ENCODE measurements around the gene CEP112. TPM values are rescaled to one million over a fixed set of nuclear protein-coding genes. Genes with fewer than 3 reads are reported as not detected.
"Not testable (repeated sequence)": the region's sequence is repeated elsewhere in the genome, so short reads cannot be mapped to it uniquely, and the experiment has no call there.

CEP112 gene
- total and polyA plus RNA-seq, 4 donors = 5.9 to 32.9 (median 18.8) TPM

DNA sequence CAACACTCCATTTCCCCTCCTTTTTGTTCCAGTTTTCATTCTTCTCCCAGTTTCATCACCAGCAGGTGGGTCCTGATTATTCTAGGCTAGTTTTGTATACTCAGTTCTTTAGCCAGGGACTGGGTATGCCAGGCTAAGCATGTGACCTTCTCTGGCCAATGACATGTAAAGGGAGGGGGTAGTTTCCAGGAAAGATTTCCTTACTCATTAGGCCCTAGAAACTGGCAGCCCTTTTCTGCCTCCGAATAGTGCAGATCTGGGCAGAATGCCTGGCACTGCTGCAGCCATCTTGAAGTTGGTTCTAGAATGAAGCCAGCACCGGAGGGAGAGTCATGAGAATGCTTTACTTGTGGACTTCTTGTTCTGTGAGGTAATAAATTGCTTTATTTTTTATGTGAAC, 503.6 kb downstream of the CEP112 start:
- H3K4me3 ChIP-seq = no peak overlapping the region
- H3K27me3 ChIP-seq (ENCODE audit: control insufficient read depth in 3 of 3, insufficient read depth in 3 of 3, low read length in 2 of 3) = no peaks in the 10 kb centered on the region
- H3K27ac ChIP-seq (ENCODE audit: low read depth in 1 of 2, low read length in 1 of 2) = no peak overlapping the region
- H3K9ac ChIP-seq (ENCODE audit: insufficient read depth in 1 of 2, low read length in 2 of 2) = no peak overlapping the region
- peaks cover 0 to 7% (median 0%) of the 10 kb centered on the region in 5 donors for H3K4me1 ChIP-seq (ENCODE audit: control insufficient read depth in 5 of 5, insufficient read depth in 5 of 5, low read length in 5 of 5)
- no peak for DNase-seq
- ATAC-seq (ENCODE audit: insufficient read depth, low FRiP score) = no peak
- TF ChIP-seq, protein P1, sequence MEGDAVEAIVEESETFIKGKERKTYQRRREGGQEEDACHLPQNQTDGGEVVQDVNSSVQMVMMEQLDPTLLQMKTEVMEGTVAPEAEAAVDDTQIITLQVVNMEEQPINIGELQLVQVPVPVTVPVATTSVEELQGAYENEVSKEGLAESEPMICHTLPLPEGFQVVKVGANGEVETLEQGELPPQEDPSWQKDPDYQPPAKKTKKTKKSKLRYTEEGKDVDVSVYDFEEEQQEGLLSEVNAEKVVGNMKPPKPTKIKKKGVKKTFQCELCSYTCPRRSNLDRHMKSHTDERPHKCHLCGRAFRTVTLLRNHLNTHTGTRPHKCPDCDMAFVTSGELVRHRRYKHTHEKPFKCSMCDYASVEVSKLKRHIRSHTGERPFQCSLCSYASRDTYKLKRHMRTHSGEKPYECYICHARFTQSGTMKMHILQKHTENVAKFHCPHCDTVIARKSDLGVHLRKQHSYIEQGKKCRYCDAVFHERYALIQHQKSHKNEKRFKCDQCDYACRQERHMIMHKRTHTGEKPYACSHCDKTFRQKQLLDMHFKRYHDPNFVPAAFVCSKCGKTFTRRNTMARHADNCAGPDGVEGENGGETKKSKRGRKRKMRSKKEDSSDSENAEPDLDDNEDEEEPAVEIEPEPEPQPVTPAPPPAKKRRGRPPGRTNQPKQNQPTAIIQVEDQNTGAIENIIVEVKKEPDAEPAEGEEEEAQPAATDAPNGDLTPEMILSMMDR (IDR thresholded peaks at IDR 0.05; ENCODE audit: control extremely low read depth, extremely low read depth) = no peak
- WGBS, 2 donors = 85 to 92% methylated on average over 2 of the region's 2 CpGs
- no peaks in the 10 kb centered on the region for H3K9me3 ChIP-seq (ENCODE audit: control insufficient read depth in 4 of 4, insufficient read depth in 3 of 4, low read length in 3 of 4)
- H3K36me3 ChIP-seq (ENCODE audit: control insufficient read depth in 4 of 4, insufficient read depth in 4 of 4, low read length in 4 of 4) = peaks cover 0 to 3% (median 0%) of the 10 kb centered on the region in 4 donors

DNA sequence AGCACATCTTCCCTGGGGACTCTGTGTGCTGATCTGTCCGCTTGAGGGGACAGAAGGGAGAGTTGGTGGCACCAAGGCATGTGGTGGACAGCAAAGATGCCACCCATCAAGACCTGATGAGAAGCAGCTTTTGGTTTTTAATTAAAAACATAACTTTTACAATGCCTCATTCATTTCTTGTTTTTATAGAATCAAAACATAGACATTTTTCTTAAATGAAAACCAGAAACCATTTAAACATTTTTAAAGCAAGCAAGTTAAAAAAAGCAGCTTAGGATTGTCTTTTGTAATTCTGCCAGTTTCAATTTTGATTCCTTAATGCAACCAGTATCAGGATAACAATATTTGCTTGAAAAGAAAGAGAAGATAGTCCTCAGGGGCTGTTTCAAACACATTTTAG, 506.8 kb downstream of the CEP112 start:
- TF ChIP-seq, protein P1 (IDR thresholded peaks at IDR 0.05; ENCODE audit: control extremely low read depth, extremely low read depth) = no peak
- Histone ChIP-seq H3K9me3 (ENCODE audit: control insufficient read depth in 4 of 4, insufficient read depth in 3 of 4, low read length in 3 of 4) (no peaks in the 10 kb centered on the region), H3K4me1 (ENCODE audit: control insufficient read depth in 5 of 5, insufficient read depth in 5 of 5, low read length in 5 of 5) (no peaks in the 10 kb centered on the region), H3K27me3 (ENCODE audit: control insufficient read depth in 3 of 3, insufficient read depth in 3 of 3, low read length in 2 of 3) (no peaks in the 10 kb centered on the region), H3K27ac (ENCODE audit: low read depth in 1 of 2, low read length in 1 of 2) (no peak overlapping the region), H3K4me3 (no peak overlapping the region), H3K36me3 (ENCODE audit: control insufficient read depth in 4 of 4, insufficient read depth in 4 of 4, low read length in 4 of 4) (peaks cover 0 to 3% (median 0%) of the 10 kb centered on the region in 4 donors), H3K9ac (ENCODE audit: insufficient read depth in 1 of 2, low read length in 2 of 2) (no peak overlapping the region)
- WGBS, 2 donors = 89 to 92% methylated on average over 1 of the region's 1 CpG
- ATAC-seq (ENCODE audit: insufficient read depth, low FRiP score) (no peak), DNase-seq (no peak)

DNA sequence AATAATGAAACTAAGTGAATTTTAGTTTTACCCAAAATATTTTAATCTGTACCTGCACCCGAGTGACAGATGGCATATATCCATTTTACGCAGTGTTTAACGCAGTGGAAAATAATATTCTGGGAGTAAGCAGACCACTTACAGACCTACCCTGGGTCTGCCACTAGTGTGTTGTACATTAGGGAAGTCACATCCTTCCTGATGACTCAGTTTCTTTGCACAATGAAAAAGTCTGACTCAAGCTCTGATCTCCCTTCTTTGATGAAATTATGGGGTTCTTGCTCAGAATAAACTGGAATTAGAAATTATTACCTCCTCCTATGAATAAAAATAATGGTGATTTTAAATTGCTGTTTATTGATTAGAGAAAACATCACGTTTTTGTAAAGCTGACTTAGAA, 507.3 kb downstream of the CEP112 start:
- no peak for DNase-seq
- ATAC-seq (ENCODE audit: insufficient read depth, low FRiP score) = no peak
- Histone ChIP-seq H3K27me3 (ENCODE audit: control insufficient read depth in 3 of 3, insufficient read depth in 3 of 3, low read length in 2 of 3) (no peaks in the 10 kb centered on the region), H3K9ac (ENCODE audit: insufficient read depth in 1 of 2, low read length in 2 of 2) (no peak overlapping the region), H3K27ac (ENCODE audit: low read depth in 1 of 2, low read length in 1 of 2) (no peak overlapping the region), H3K4me1 (ENCODE audit: control insufficient read depth in 5 of 5, insufficient read depth in 5 of 5, low read length in 5 of 5) (peaks cover 0 to under 1% (median 0%) of the 10 kb centered on the region in 5 donors), H3K9me3 (ENCODE audit: control insufficient read depth in 4 of 4, insufficient read depth in 3 of 4, low read length in 3 of 4) (no peaks in the 10 kb centered on the region), H3K36me3 (ENCODE audit: control insufficient read depth in 4 of 4, insufficient read depth in 4 of 4, low read length in 4 of 4) (peaks cover 0 to 3% (median 0%) of the 10 kb centered on the region in 4 donors), H3K4me3 (no peak overlapping the region)
- TF ChIP-seq, protein P1 (IDR thresholded peaks at IDR 0.05; ENCODE audit: control extremely low read depth, extremely low read depth) = no peak
- 90 to 91% methylated on average over 4 of the region's 4 CpGs for WGBS, 2 donors

DNA sequence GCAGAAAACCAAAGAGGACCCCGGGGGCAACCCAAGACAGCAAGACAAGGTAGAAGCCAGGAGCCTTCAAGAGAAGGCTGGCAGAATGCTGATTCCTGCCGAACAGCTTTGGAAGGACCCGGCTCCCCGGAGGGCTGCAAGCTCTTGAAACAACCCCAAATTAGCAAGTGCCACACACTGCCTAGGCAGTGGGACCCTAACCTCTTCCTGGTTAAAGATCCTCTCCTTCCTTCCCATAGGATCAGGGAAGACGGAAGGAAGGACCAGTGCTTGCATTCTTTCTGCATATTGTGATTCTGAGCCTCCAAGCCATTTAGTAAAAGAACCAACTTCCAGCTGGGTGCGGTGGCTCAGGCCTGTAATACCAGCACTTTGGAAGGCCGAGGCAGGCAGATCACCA, 508.5 kb downstream of the CEP112 start:
- Histone ChIP-seq H3K9me3 (ENCODE audit: control insufficient read depth in 4 of 4, insufficient read depth in 3 of 4, low read length in 3 of 4) (no peaks in the 10 kb centered on the region), H3K4me1 (ENCODE audit: control insufficient read depth in 5 of 5, insufficient read depth in 5 of 5, low read length in 5 of 5) (peaks cover 0 to 11% (median under 1%) of the 10 kb centered on the region in 5 donors), H3K27ac (ENCODE audit: low read depth in 1 of 2, low read length in 1 of 2) (no peak overlapping the region), H3K4me3 (no peak overlapping the region), H3K27me3 (ENCODE audit: control insufficient read depth in 3 of 3, insufficient read depth in 3 of 3, low read length in 2 of 3) (no peaks in the 10 kb centered on the region), H3K36me3 (ENCODE audit: control insufficient read depth in 4 of 4, insufficient read depth in 4 of 4, low read length in 4 of 4) (peaks cover 0 to 2% (median 0%) of the 10 kb centered on the region in 4 donors), H3K9ac (ENCODE audit: insufficient read depth in 1 of 2, low read length in 2 of 2) (no peak overlapping the region)
- whole genome bisulfite sequencing, 2 donors = 80 to 88% methylated on average over 7 of the region's 7 CpGs
- no peak for DNase-seq
- ATAC-seq (ENCODE audit: insufficient read depth, low FRiP score) = no peak
- TF ChIP-seq, protein P1 (IDR thresholded peaks at IDR 0.05; ENCODE audit: control extremely low read depth, extremely low read depth) = no peak

DNA sequence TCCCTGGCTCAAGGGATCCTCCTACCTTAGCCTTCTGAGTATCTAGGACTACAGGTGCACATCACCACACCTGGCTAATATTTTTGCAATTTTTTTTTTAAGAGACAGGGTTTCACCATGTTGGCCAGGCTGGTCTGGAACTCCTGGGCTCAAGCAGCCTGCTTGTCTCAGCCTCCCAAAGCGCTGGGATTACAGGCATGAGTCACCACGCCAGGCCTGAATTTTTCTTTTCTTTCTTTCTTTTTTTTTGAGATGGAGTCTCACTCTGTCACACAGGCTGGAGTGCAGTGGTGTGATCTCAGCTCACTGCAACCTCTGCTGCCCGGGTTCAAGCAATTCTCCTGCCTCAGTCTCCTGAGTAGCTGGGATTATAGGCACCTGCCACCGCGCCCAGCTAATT, 510.2 kb downstream of the CEP112 start:
- H3K9me3 ChIP-seq (ENCODE audit: control insufficient read depth in 4 of 4, insufficient read depth in 3 of 4, low read length in 3 of 4); H3K4me3 ChIP-seq; DNase-seq; H3K36me3 ChIP-seq (ENCODE audit: control insufficient read depth in 4 of 4, insufficient read depth in 4 of 4, low read length in 4 of 4); H3K27ac ChIP-seq (ENCODE audit: low read depth in 1 of 2, low read length in 1 of 2); H3K9ac ChIP-seq (ENCODE audit: insufficient read depth in 1 of 2, low read length in 2 of 2); H3K27me3 ChIP-seq (ENCODE audit: control insufficient read depth in 3 of 3, insufficient read depth in 3 of 3, low read length in 2 of 3); ATAC-seq (ENCODE audit: insufficient read depth, low FRiP score): not testable (repeated sequence)
- WGBS, 2 donors = 79 to 85% methylated on average over 5 of the region's 5 CpGs
- H3K4me1 ChIP-seq (ENCODE audit: control insufficient read depth in 5 of 5, insufficient read depth in 5 of 5, low read length in 5 of 5) = peaks cover 0 to 12% (median 2%) of the 10 kb centered on the region in 5 donors

Measured in lung (tissue), 12 donors.